GM18858 (cell line): ENCODE results near the gene CATSPERB.
"Not testable (repeated sequence)": the region's sequence is repeated elsewhere in the genome, so short reads cannot be mapped to it uniquely, and the experiment has no call there.

Experiments used
- ATAC-seq: cut with Tn5 transposase; IDR thresholded peaks from one replicate; pipeline ENCODE4 v1.9.1; 2021; ENCODE audit not compliant: unreplicated experiment

CATSPERB gene

GRCh38 chr14:91585856-91586255, 146.0 kb downstream of the CATSPERB start:
- ATAC-seq, result no peak

GRCh38 chr14:91582761-91583160, 149.1 kb downstream of the CATSPERB start:
- no peak for ATAC-seq

GRCh38 chr14:91580876-91581577, 150.9 kb downstream of the CATSPERB start:
- no peak for ATAC-seq

- ATAC-seq, result no peak
Measured at GRCh38 chr14:91577632-91578233, 154.2 kb downstream of the CATSPERB start.

- no peak for ATAC-seq
Measured at GRCh38 chr14:91575469-91576208, 156.2 kb downstream of the CATSPERB start.

- no peak for ATAC-seq
Measured at GRCh38 chr14:91573894-91574837, 157.7 kb downstream of the CATSPERB start.

- no peak for ATAC-seq
Measured at GRCh38 chr14:91573528-91573893, 158.4 kb downstream of the CATSPERB start.

GRCh38 chr14:91570021-91570420, 161.9 kb downstream of the CATSPERB start:
- ATAC-seq, result no peak

- ATAC-seq, result no peak
Measured at GRCh38 chr14:91569301-91569700, 162.6 kb downstream of the CATSPERB start.

- no peak for ATAC-seq
Measured at GRCh38 chr14:91568626-91569025, 163.3 kb downstream of the CATSPERB start.

- ATAC-seq, result not testable (repeated sequence)
Measured at GRCh38 chr14:91567827-91568226, 164.1 kb downstream of the CATSPERB start.

- ATAC-seq, result no peak
Measured at GRCh38 chr14:91555531-91555930, 176.4 kb downstream of the CATSPERB start.

GRCh38 chr14:91554535-91555332, 177.2 kb downstream of the CATSPERB start:
- no peak for ATAC-seq

- ATAC-seq, result no peak
Measured at GRCh38 chr14:91548108-91548507, 183.8 kb downstream of the CATSPERB start.

- ATAC-seq, result no peak
Measured at GRCh38 chr14:91545946-91546716, 185.8 kb downstream of the CATSPERB start.

GRCh38 chr14:91545204-91545603, 186.7 kb downstream of the CATSPERB start:
- no peak for ATAC-seq

GRCh38 chr14:91536327-91536726, 195.6 kb downstream of the CATSPERB start:
- ATAC-seq, result no peak

GRCh38 chr14:91534059-91534458, 197.8 kb downstream of the CATSPERB start:
- ATAC-seq, result not testable (repeated sequence)

- no peak for ATAC-seq
Measured at GRCh38 chr14:91533623-91534022, 198.3 kb downstream of the CATSPERB start.
